Loucy (cell line): ENCODE data around the gene GRIN2A.

ENCODE experiments used
- H2AFZ ChIP-seq: fragments of 200-600 bp; sonication (generic); 2 replicates; pipeline ENCODE4 v1.6.0; 2016; ENCODE audit warnings: antibody characterized with exemption, mild to moderate bottlenecking, low read length, moderate library complexity
- H3F3A ChIP-seq: fragments of 200-600 bp; 2 replicates; pipeline ENCODE4 v1.6.0; 2016; ENCODE audit warnings: antibody characterized with exemption, low read depth, mild to moderate bottlenecking
- H3K27me3 ChIP-seq: fragments of 200-600 bp; sonication (generic); 2 replicates; pipeline ENCODE4 v1.6.1; 2014; ENCODE audit warnings: low read length, mild to moderate bottlenecking; ENCODE audit not compliant: insufficient read depth, poor library complexity, severe bottlenecking
- H3K36me3 ChIP-seq: fragments of 200-600 bp; sonication (generic); 2 replicates; pipeline ENCODE4 v1.6.1; 2016; ENCODE audit warnings: low read length; ENCODE audit not compliant: insufficient read depth
- H3K4me1 ChIP-seq: fragments of 200-600 bp; sonication (generic); 2 replicates; pipeline ENCODE4 v1.5.1; 2014; ENCODE audit warnings: low read length, mild to moderate bottlenecking; ENCODE audit not compliant: insufficient read depth, poor library complexity, severe bottlenecking
- H3K4me2 ChIP-seq: fragments of 200-600 bp; sonication (generic); 2 replicates; pipeline ENCODE4 v1.6.0; 2014; ENCODE audit warnings: antibody characterized with exemption, low read length, low read depth, mild to moderate bottlenecking; ENCODE audit not compliant: poor library complexity, severe bottlenecking
- H3K4me3 ChIP-seq: fragments of 200-600 bp; sonication (generic); 2 replicates; pipeline ENCODE4 v1.5.1; 2014; ENCODE audit warnings: low read length, mild to moderate bottlenecking, mixed read lengths; ENCODE audit not compliant: poor library complexity, severe bottlenecking
- H3K79me2 ChIP-seq: fragments of 200-600 bp; sonication (generic); 2 replicates; pipeline ENCODE4 v1.6.1; 2014; ENCODE audit warnings: low read length; ENCODE audit not compliant: insufficient read depth
- H3K9ac ChIP-seq: fragments of 200-600 bp; sonication (generic); 2 replicates; pipeline ENCODE4 v1.6.0; 2014; ENCODE audit warnings: mild to moderate bottlenecking, low read depth, low read length, moderate library complexity; ENCODE audit not compliant: poor library complexity, severe bottlenecking
- H3K9me2 ChIP-seq: fragments of 200-600 bp; sonication (generic); replicated peaks from 2 replicates; pipeline ENCODE4 v1.6.1; 2016; ENCODE audit warnings: low read depth, low read length, mixed read lengths
- H3K9me3 ChIP-seq: fragments of 200-600 bp; sonication (generic); 2 replicates; pipeline ENCODE4 v1.6.1; 2014; ENCODE audit warnings: mild to moderate bottlenecking, antibody characterized with exemption, low read length, low read depth; ENCODE audit not compliant: insufficient read depth
- H4K20me1 ChIP-seq: fragments of 200-600 bp; sonication (generic); 2 replicates; pipeline ENCODE4 v1.6.0; 2014; ENCODE audit warnings: antibody characterized with exemption, low read length, mild to moderate bottlenecking; ENCODE audit not compliant: insufficient read depth, poor library complexity, severe bottlenecking
- CTCF ChIP-seq: fragments of 200-600 bp; sonication (generic); conservative IDR thresholded peaks from 2 replicates; pipeline ENCODE4 v1.5.1; 2014; ENCODE audit warnings: mild to moderate bottlenecking, antibody characterized with exemption, low read length
- EZH2phosphoT487 ChIP-seq: fragments of 200-600 bp; IDR thresholded peaks from 2 replicates; pipeline ENCODE4 v1.6.1; 2018; ENCODE audit warnings: antibody characterized with exemption, mild to moderate bottlenecking, moderate library complexity, borderline replicate concordance

GRIN2A gene

GRCh38 chr16:9840761-9841665 is 341.2 kb downstream of the GRIN2A start:
- no peaks in the 10 kb centered on the region for H3K4me1 ChIP-seq
- H3K4me3 ChIP-seq: no peak overlapping the region
- no peak for TF ChIP-seq EZH2phosphoT487
- no peak overlapping the region for H2AFZ ChIP-seq
- no peaks in the 10 kb centered on the region for H3K27me3 ChIP-seq
- H3K9me3 ChIP-seq: no peaks in the 10 kb centered on the region
- H3K79me2 ChIP-seq: no peaks in the 10 kb centered on the region
- H3K9ac ChIP-seq: no peak overlapping the region
- no peaks in the 10 kb centered on the region for H3K9me2 ChIP-seq
- H3K4me2 ChIP-seq: no peak overlapping the region
- H3F3A ChIP-seq: no peaks in the 10 kb centered on the region
- no peaks in the 10 kb centered on the region for H3K36me3 ChIP-seq
- no peaks in the 10 kb centered on the region for H4K20me1 ChIP-seq

- Histone ChIP-seq H4K20me1 (no peaks in the 10 kb centered on the region), H3K36me3 (no peaks in the 10 kb centered on the region), H3K4me1 (no peaks in the 10 kb centered on the region), H3K9me2 (no peaks in the 10 kb centered on the region), H2AFZ (no peak overlapping the region), H3K79me2 (no peaks in the 10 kb centered on the region), H3K27me3 (no peaks in the 10 kb centered on the region), H3F3A (no peaks in the 10 kb centered on the region), H3K9ac (no peak overlapping the region), H3K4me2 (no peak overlapping the region), H3K9me3 (no peaks in the 10 kb centered on the region), H3K4me3 (no peak overlapping the region)
- TF ChIP-seq EZH2phosphoT487: no peak
- no peak for TF ChIP-seq CTCF
Measured at GRCh38 chr16:9837481-9837880, 344.7 kb downstream of the GRIN2A start.

GRCh38 chr16:9836118-9836736 is 346.0 kb downstream of the GRIN2A start:
- H4K20me1 ChIP-seq: no peaks in the 10 kb centered on the region
- no peaks in the 10 kb centered on the region for H3K36me3 ChIP-seq
- H3F3A ChIP-seq: no peaks in the 10 kb centered on the region
- H3K27me3 ChIP-seq: no peaks in the 10 kb centered on the region
- H3K4me3 ChIP-seq: no peak overlapping the region
- H3K79me2 ChIP-seq: no peaks in the 10 kb centered on the region
- TF ChIP-seq EZH2phosphoT487 (no peak), CTCF (no peak)
- H3K9me2 ChIP-seq: no peaks in the 10 kb centered on the region
- no peak overlapping the region for H3K9ac ChIP-seq
- no peaks in the 10 kb centered on the region for H3K9me3 ChIP-seq
- no peak overlapping the region for H3K4me2 ChIP-seq
- H2AFZ ChIP-seq: no peak overlapping the region
- no peaks in the 10 kb centered on the region for H3K4me1 ChIP-seq
